SH-SY5Y (cell line): ENCODE measurements around the gene BUD13.

Source experiments
- GATA2 ChIP-seq: IDR thresholded peaks from 2 replicates; pipeline ENCODE4 v1.6.1; 2011; ENCODE audit warnings: mild to moderate bottlenecking, low read depth, low read length
- GATA3 ChIP-seq: IDR thresholded peaks from 2 replicates; pipeline ENCODE4 v1.6.1; 2011; ENCODE audit warnings: low read depth, mild to moderate bottlenecking, low read length, moderate library complexity

DNA sequence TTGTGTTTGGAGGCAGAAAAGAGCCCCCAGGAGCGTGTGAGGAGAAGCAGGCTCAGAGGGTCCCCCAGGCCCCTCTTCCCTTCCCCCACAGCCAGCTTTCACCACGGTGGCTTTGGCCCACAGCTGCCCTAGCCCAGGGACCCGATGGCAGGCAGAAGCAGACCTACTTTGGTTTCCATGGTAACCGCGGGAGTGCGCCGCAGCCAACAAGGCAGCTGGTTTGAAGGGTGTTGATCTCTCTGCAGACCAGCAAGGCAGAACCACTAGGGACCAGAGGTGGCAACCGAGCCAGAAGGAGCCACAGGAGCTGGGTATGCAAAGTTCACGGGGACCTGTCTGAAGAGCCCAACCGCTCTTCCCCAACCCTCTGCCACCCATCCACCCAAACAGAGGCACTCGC lies 69.4 kb downstream of the BUD13 start:
- TF ChIP-seq GATA3 (no peak), GATA2 (no peak)
